Measurements from ENCODE around the gene ACE2.
A peak's percentile ranks its signal among the peaks of the same experiment; 100 is the strongest.

ACE2 gene

DNA sequence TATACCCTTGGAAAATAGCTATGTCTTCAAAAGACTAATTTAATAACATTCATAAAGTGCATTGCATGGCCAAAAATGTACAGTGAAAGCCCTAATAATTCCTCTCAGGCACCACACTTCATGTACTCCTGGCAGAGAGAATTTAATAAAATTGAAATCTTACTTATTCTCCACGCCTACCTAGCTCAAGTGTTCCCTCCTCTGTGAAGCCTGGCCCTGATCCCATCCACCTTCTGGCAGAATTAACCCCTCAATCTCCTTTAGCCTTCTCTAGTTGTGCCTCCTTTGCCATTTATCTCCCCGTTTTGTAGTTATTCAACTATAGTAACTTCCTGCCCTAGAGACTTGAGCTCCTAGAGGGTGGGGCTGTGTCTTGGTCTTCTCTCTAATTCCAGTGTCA, 26.7 kb downstream of the ACE2 start:
- no peak for DNase-seq (ENCODE audit: low read depth, low spot score)

DNA sequence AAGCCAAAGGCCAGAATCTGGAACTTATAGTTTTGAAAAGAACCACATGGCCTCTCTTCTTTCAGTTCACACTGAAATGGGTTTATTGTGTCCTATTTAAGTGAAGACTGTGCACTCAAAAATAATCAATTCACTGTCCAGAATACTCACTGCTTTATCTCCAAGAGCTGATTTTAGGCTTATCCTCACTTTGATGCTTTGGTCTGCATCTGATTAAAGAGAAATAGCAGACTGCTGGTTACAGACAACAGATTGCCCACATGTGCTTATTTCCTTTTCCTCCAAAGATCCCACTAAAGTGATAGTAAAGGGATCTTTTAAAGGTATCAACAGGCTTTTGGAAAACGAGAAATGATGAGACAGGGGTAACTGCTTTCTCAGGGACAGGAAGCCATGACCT, 30.6 kb downstream of the ACE2 start:
- no peak for DNase-seq (ENCODE audit: low read depth, low spot score)

DNA sequence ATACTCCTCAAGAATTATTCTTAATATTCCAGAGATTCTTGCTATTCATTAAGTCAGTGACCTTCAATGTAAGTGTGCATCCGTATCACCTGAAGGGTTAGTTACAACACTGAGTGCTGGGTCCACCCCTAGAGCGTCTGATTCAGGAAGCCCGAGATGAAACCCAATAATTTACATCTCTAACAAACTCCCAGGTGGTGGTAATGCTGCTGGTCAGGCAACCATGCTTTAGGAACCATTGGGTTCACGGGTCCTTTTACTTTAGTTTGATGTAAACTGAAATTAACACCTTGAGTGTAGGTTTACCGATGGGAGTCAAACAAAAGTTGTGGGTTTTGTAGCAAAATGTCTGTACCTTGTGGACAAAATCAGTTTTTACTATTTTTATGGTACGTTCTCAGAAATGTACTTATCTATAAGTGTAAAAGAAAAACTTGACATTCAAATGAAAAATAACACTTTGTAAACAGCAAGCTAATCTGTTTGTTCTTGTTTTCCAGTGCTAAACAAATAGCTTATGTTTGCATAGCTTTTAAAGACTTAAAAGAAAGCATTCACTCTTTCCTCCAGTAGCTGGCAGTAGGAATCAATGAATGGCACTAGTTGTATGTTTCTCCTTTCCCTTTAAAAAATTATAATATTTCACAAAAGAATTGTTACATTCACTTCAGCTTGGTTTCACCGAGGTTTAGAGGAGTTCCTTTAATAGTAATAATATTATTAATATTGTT, 32.7 kb downstream of the ACE2 start:
- no peak for DNase-seq (ENCODE audit: low read depth, low spot score)

DNA sequence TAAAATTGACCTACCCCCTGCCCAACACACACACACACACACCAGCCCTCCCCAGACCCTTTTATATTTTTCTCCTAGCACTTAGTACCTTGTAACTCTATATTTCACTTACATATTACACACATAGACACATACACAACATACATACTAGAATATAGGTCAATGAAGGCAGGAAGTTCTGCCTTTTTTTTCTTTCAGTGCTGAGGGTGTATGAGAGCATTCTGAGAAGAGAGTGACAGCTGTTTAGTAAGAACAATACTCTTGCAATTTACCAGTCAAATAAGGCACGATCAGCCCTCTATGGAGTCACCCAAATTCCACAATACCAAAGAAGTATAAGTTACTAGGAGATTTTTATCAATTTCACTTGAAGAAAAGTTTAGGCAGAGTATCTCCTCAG, 33.5 kb downstream of the ACE2 start:
- no peak for DNase-seq (ENCODE audit: low read depth, low spot score)

DNA sequence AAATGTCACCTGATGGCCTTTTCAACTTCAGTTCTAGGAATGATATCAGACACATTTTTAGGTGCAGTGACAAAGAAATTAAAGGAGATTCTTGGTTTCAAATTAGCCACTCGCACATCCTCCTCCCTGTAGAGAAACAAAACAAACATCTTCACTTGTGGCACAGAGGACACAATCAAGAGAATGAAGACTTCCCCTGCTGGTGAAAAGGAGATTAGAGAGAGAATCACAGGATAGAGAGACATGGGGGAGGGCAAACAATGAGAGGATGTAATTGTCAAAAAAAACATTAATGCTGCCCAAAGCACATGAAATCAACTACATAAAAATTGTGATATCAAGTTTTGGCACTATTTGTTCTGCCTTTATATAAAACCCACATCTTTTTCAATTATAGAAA, 34.5 kb downstream of the ACE2 start:
- no peak for DNase-seq (ENCODE audit: low read depth, low spot score)

DNA sequence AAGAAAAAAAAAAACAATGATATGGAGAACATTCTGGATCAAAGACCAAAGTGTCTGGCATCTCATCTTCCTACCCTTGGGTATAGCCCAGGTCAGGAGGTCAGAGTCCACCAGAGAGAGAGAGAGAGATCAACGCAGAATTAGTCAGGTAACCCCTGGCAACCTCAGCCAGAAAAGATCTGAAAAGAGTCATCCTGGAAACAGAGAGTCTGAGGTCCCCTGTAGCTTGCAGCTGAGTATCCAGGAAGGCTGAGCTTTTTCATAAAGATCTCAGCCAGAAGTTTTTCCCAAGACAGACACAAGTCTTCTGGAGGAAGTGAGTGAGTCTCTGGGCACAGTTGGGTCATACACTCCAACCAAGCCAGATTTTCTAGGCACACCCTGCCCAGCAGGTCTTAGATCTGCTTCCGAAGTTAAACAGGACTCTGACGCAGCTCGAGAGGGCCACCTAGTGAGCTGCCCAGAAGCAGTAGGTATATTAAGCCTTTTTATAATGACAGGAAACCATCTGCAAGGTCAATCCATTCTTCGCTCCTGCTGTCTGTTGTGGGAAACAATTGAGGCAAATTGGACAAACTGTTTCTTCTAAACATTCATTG, 35.7 kb downstream of the ACE2 start:
- DNase-seq (ENCODE audit: low read depth, low spot score) = peak; percentile 18

DNA sequence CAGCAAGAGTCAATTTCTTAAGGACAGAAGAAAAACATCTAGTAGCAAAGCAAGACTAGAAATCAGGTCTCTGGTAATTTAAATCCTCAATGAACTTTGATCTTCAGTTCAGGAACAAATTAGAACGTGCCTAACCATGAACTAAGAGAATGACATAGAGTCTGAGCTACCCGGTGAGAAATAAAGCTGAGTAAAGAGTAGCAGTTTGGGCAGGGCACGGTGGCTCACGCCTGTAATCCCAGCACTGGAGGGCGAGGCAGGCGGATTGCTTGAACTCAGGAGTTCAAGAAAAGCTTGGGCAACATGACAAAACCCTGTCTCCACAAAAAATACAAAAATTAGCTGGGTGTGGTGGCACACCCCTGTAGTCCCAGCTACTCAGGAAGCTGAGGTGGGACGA, 37.7 kb downstream of the ACE2 start:
- no peak for DNase-seq (ENCODE audit: low read depth, low spot score)

DNA sequence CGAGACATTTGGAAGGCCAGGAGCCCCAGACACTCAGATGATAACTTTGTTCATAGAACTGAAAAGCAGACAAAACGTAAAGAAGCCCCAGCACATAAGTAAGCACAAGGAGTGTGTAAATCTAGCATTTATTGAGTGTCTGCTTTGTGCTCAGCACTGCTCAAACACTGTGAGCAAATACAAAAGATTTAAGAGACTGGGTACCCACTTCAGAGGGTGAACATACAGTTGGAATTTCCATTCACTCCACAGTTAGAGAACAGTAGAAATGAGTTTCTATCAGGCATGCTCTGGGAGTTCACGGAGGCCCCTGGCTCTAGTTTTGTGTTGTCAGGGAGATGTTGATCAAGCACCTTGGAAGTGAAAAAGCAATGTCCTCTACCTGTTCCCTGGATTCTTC, 39.8 kb downstream of the ACE2 start:
- DNase-seq (ENCODE audit: low read depth, low spot score) = no peak

DNA sequence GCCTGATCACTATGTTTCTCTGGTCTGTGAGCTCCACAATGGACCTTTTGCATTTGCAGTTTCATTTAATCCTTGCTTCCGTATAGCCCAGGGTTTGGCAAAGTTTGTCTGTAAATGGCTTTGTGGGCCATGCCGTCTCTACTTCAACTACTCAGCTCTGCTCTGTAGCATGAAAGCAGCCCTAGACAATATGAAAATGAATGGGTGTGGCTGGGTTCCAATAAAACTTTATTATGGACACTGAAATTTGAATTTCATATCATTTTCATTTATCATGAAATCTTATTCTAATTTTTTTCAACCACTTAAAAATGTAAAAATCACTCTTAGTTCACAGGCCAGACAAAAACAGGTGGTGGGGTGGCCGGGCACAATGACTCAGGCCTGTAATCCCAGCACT, 41.5 kb downstream of the ACE2 start:
- no peak for DNase-seq (ENCODE audit: low read depth, low spot score)

DNA sequence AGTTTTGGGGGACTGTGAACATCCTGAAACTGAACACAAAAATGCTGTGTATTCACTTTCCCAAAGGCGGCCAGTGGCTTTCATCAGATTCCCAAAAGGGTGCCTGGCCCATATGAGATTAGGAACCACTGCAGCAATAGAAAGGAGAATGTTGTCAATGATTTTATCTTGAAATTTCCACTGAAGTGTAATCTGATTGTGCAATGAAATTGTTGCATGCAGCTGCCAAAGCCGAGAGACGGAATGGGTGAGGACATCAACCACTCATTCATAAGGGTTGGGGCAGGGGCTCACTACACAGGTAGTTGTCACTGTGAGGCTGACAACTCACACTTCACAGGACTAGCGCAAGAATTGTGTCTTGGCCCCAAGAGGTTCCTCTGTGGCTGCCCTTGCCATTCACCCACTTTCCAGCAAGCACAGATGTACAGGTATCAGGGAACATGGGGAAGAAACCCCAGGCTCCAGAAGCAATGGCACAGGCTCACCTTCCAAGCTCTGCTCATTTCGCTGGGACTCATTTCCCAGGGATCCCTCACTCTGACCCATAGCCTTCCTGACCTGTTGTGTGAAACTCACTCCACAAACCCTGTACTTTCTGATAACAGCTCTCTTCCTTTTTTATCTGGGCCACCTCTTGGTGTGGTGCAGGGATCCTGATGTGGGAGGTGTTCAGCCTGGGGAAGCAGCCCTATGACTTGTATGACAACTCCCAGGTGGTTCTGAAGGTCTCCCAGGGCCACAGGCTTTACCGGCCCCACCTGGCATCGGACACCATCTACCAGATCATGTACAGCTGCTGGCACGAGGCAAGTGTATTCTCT, 51.4 kb downstream of the ACE2 start:
- DNase-seq (ENCODE audit: low read depth, low spot score) = no peak

DNA sequence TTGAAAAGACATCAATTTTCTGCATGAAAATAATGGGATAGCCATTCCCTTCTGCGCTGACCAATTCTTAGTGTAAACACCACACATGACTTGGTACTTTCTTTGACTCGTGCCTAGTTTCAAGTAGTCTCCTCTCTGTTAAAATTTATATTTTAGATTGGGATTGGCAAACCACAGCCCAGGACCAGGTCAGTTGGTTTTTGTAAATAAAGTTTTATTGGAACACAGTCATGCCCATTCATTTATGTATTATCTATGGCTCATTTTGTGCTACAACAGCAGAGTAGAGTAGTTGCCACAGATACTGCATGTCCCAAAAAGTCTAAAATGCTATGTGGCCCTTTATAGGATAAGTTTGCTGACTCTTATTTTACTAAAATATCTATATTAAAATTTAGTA, 53.4 kb downstream of the ACE2 start:
- no peak for DNase-seq (ENCODE audit: low read depth, low spot score)

DNA sequence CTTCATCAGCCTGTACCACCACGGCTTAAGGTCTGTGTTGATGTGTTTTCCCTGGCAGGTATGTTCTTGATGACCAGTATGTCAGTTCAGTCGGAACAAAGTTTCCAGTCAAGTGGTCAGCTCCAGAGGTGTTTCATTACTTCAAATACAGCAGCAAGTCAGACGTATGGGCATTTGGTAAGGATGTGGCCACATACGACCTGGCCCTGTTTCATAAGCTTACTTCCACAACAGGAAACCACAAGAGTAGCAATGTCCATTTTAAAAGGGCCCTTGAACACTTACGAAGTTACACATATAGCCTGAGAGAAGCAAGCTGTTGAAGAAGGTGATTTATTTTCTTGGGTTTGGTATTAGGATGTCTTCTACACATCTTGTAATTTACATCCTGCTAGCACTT, 54.0 kb downstream of the ACE2 start:
- no peak for DNase-seq (ENCODE audit: low read depth, low spot score)

DNA sequence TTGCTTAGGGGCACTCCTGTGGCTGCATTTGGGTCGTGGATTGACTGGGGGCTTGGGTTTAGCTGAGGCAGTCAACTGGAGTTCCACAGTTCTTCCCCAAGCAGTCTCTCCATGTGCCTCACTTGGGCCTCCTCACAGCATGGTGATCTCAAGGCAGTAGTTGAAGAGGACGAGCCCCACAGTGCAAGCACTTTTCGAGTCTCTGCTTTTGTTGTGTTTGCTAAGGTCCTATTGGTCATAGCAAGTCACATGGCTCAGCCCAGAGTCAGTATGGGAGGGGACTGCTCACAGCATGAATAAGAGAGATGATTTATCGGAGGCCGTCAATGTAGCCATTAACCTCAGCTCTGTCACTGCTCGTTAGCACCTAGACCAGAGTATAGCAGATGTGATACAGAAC, 70.4 kb downstream of the ACE2 start:
- DNase-seq (ENCODE audit: low read depth, low spot score) = no peak

DNA sequence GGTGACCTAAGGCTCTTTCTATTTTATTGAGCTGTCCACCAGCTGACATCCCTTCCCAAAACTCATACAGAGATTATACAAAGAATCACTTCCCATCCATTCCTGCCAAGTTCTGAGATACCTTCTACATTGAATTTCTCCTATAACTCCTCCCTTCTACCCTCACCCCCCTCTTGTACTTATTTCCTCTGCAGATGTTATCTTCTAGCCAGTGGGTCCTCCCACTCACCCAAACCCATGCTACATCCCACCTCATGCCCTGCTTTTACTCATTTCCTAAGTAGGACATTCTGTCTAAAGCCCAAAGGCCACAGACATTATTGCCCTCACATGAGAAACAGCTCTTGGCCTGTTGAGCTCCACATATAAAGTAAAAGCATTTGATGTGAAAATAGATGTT, 71.6 kb downstream of the ACE2 start:
- no peak for DNase-seq (ENCODE audit: low read depth, low spot score)

DNA sequence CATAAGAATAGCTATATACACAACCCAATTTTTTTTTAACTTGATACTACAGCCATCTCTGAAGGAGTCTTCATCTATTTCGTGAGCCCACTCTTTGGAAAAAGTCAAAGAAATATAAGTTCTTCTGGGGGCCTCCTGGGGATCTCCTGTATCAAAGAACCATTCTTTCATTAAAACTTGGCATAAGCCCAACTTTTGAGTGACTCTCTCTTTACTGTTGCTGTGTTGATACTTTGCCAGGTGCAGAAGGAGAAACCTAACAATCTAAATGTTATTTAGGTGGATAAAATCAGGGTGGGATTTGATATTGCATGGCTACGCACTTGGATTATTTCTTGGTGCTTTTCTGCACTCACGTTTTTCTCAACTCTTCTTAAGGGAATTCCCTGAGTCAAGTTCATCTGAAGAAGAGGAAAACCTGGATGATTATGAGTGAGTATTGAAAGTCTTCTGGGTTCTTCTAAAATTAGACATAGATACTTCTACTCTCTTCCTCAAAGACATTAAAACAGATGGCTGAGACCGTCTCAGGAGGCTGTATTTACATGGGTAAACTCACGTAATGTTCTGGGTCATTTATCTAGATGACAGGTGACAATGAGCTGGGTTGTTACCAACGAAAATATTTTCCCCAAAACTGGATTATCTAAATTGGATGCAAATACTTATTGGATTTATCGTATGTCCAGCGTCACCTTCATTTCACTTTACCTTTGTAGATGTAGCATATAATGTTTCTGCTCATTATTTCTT, 74.9 kb downstream of the ACE2 start:
- no peak for DNase-seq (ENCODE audit: low read depth, low spot score)

DNA sequence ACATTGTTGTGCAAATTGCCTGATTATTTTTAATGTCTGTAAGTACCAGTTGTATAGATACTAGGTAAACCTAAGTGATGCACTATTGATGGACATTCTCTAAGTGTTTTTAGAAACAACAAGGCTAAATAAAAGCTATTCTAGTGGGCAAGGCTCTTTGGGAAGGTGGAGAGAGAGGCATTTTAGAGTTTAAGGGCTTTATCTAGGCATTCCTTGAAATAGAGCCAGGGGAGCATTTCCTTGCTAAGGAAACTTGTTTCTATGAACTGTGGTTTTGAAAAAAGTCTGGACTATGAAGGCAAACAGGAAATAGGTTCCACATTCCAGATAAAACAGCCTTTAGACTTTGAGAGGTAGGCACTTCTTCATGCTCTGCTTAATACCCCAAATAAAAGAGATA, 76.3 kb downstream of the ACE2 start:
- no peak for DNase-seq (ENCODE audit: low read depth, low spot score)

DNA sequence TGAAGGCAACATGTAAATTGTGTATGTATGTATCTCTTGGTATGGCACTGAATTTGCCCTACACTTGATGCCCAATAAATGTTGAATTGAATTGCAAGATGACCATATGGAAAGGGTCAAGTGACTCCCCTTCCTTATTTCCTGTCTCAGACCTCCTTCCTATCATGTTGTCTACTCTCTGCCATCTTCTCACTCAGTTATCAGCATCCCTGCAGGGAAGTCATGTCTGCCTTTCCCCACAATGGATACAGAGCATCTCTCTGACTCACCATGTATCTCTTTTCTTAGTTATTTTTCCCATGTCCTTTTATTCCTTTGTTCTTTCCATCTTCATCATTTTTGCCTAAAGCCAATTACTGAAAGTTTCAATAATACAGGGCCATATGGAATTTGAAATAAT, 77.7 kb downstream of the ACE2 start:
- no peak for DNase-seq (ENCODE audit: low read depth, low spot score)

DNA sequence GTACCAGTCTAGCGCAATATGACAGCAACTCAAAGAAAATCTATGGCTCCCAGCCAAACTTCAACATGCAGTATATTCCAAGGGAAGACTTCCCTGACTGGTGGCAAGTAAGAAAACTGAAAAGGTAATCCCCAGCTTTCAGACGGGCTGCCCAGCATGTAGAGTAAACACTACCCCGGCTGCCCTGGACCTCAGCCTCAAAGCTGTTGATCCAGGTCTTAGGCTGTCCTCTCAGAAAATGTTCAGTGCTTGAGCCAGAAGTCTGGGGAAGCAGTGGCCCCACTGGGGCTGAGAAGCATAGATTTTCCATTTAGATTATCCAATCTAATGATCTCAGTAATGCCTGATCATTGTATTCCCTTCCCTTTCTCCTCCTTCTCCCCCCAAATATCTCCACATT, 78.3 kb downstream of the ACE2 start:
- DNase-seq (ENCODE audit: low read depth, low spot score) = no peak

DNA sequence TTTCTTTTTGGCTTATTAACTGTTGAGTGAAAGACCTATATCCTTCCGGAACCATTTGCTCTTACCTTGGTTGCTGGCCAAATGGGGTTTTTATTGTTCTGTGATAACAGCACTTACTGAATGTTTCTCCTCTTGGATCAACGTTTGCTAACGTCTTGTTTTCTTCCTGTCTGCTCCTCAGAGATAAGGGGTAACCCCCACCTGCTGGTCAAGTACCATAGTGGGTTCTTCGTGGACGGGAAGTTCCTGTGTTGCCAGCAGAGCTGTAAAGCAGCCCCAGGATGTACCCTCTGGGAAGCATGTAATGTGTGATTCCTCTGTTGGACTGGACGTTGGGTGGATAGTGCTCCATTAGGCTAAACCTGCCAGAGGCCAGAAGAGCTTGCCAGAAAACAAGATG, 84.8 kb downstream of the ACE2 start:
- DNase-seq (ENCODE audit: low read depth, low spot score) = no peak

DNA sequence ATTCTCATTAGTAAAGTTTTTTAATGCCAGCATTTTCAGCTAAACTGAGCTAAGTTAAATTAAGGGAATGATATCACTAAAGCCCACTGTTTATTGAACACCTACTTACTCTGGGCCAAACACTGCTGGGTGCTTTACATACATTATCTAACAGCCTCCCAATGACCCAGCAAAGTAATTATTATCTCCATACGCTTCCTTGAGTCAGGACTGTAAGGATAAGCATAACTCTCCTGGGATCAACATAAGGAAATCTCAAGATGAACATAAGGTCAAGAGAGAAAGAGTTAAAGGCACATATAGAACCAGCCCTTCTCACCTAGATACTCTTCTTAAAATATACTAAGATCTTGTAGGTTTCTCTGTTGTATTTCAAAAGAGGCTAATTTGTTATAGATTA, 86.5 kb downstream of the ACE2 start:
- DNase-seq (ENCODE audit: low read depth, low spot score) = no peak

DNA sequence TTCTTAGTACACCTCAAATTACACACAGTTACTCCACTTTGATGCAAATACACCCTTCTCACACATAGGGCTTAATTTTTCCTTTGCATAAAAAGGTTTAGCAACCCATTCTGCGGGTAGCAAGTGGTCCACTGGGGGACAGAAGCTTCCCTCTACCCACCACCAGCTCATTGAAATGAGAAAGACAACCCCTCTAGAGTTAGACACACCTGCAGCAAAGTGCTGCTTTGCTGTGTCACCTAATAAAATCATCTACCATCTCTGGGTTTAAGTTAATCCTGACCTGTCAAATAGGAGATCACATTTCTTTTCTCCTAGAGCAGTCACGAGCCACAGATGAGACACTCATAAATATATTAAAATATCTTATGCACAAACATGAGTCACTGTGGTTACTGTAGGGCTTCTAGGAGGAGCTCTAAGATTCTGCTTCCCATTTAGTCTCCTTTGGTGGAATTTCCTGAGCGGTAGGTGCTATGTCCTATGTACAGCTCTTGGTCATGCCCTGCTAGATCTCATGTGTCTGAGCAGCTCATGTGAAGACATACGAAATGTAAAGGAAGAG, 88.3 kb downstream of the ACE2 start:
- DNase-seq (ENCODE audit: low read depth, low spot score) = no peak

DNA sequence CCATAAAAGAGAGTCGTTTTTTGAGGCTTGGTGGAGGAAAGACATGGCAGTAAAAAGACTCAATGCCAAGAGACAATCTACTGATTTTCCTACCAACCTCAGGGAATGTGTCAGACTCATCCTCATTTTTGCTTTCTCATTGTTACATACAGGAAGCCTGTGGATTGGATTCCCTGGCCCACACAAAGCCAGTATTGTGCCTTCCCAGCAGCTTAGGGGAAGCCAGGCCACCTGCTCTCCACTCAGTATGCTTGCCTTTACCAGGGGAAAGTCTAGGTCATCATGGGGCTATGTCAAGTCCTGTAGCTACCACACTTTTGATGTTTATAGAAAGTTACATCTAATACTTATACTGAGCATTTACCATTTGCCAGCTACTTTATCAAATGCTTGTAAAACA, 89.2 kb downstream of the ACE2 start:
- no peak for DNase-seq (ENCODE audit: low read depth, low spot score)

Data from smooth muscle cell of the brain vasculature (primary cell).